Measurements from ENCODE around the gene EEF1B2. TPM values are rescaled to one million over a fixed set of nuclear protein-coding genes. Genes with fewer than 3 reads are reported as not detected.

EEF1B2 gene
- total RNA-seq, 1 experiment from 2014 or later, result 768 TPM

GRCh38 chr2:206176121-206176520 lies 16.4 kb downstream of the EEF1B2 start:
- no peaks in the 10 kb centered on the region for H3K9me3 ChIP-seq (ENCODE audit: control insufficient read depth, low read depth, low read length)
- no peak overlapping the region for H3K4me3 Mint-ChIP-seq
- H3K4me1 Mint-ChIP-seq, result 0 out of 4 replicates have a peak, but pooled peaks cover 0 to 2% of the 10 kb centered on the region in 2 experiments
- H3K4ac ChIP-seq (ENCODE audit: low read depth, low read length), result no peak overlapping the region
- no peak overlapping the region for H2BK5ac ChIP-seq (ENCODE audit: insufficient read length, low read length)
- H2AK5ac ChIP-seq (ENCODE audit: insufficient read length, low read length), result no peak overlapping the region
- H2AFZ ChIP-seq (ENCODE audit: low read length), result no peak overlapping the region
- no peak overlapping the region for H2BK120ac ChIP-seq (ENCODE audit: low read depth, low read length, poor library complexity, severe bottlenecking)
- DNase-seq, result no peak
- no peak overlapping the region for H3K14ac ChIP-seq (ENCODE audit: insufficient read depth, low read length)
- no peak overlapping the region for H3T11ph ChIP-seq (ENCODE audit: low read length)
- H3K4me2 ChIP-seq (ENCODE audit: insufficient read depth, insufficient read length, low read length), result no peak overlapping the region
- H3K23me2 ChIP-seq (ENCODE audit: insufficient read length, low read depth, low read length, poor library complexity, severe bottlenecking), result no peaks in the 10 kb centered on the region
- H3K36me3 Mint-ChIP-seq (ENCODE audit: insufficient read depth in 1 of 3, low read depth in 3 of 3), result peaks cover 0 to 3% (median 0%) of the 10 kb centered on the region in 3 experiments; a peak in 2 of 7 replicates
- H2BK15ac ChIP-seq (ENCODE audit: low read depth, low read length), result no peak overlapping the region
- H2BK12ac ChIP-seq (ENCODE audit: insufficient read length, low read depth, low read length), result no peak overlapping the region
- H4K91ac ChIP-seq (ENCODE audit: insufficient read length, low read depth, low read length), result no peak overlapping the region
- H3K27me3 ChIP-seq (ENCODE audit: insufficient read depth, low read length), result no peaks in the 10 kb centered on the region
- no peak for TF ChIP-seq CTCF (conservative IDR thresholded peaks at IDR 0.05)
- H3K9me3 Mint-ChIP-seq, result peaks cover 7 to 8% of the 10 kb centered on the region in 2 experiments; a peak in 3 of 5 replicates
- no peak overlapping the region for H3K56ac ChIP-seq (ENCODE audit: insufficient read length, low read depth, low read length)
- H3K27ac ChIP-seq (ENCODE audit: insufficient read length, low read depth, low read length), result no peak overlapping the region
- WGBS (ENCODE audit: extremely low coverage, insufficient read length, low lambda C conversion rate), result no CpG with 5 or more reads among the region's 2 CpGs
- no peak overlapping the region for H4K8ac ChIP-seq (replicated peaks; ENCODE audit: insufficient read length, low read depth, low read length)
- H3K18ac ChIP-seq (ENCODE audit: insufficient read length, low read depth, low read length), result no peak overlapping the region
- no peak overlapping the region for H4K5ac ChIP-seq (ENCODE audit: insufficient read length, low read depth, low read length)
- no peaks in the 10 kb centered on the region for H3K79me2 ChIP-seq (ENCODE audit: insufficient read depth, low read length)
- H3K27ac Mint-ChIP-seq, result no peak overlapping the region
- no peaks in the 10 kb centered on the region for H3K79me1 ChIP-seq (ENCODE audit: insufficient read depth, low read depth, low read length, poor library complexity, severe bottlenecking)
- no peaks in the 10 kb centered on the region for H3K27me3 Mint-ChIP-seq (ENCODE audit: low read depth)
- no peak overlapping the region for H3K23ac ChIP-seq (ENCODE audit: insufficient read length, low read depth, low read length)
- H2BK20ac ChIP-seq (ENCODE audit: low read depth, low read length, poor library complexity, severe bottlenecking), result no peak overlapping the region
- no peaks in the 10 kb centered on the region for H4K20me1 ChIP-seq (ENCODE audit: control insufficient read depth, insufficient read depth, insufficient read length)
- no peak overlapping the region for H3K9ac ChIP-seq (ENCODE audit: extremely low read depth, insufficient read length, low read length)
- no peaks in the 10 kb centered on the region for H3K4me1 ChIP-seq (ENCODE audit: insufficient read depth, low read length)

Measured in H9 (cell line).